MM.1S (cell line): ENCODE results near the gene GH2.
"Not testable (repeated sequence)": the region's sequence is repeated elsewhere in the genome, so short reads cannot be mapped to it uniquely, and the experiment has no call there.

Experiments
- CTCF ChIP-seq: fragments of 300-600 bp; sonication (generic); IDR thresholded peaks from 2 replicates; pipeline ENCODE4 v1.5.1; 2016; ENCODE audit warnings: antibody characterized with exemption, low read length, mixed read lengths
- EZH2 ChIP-seq: fragments of 300-600 bp; sonication (generic); optimal IDR thresholded peaks from 2 replicates; pipeline ENCODE3; 2017; ENCODE audit warnings: low read depth, mild to moderate bottlenecking, antibody characterized with exemption, low read length, mixed read lengths

GRCh38 chr17:63917206-63917605 lies 35.5 kb upstream of the GH2 start:
- not testable (repeated sequence) for TF ChIP-seq CTCF, EZH2
